Subcutaneous adipose tissue (tissue), 4 donors: ENCODE results near the gene KIAA0930. TPM values are rescaled to one million over a fixed set of nuclear protein-coding genes. Genes with fewer than 3 reads are reported as not detected.

Experiments used
- total RNA-seq, 4 donors: library from RNA; depleted of rRNA; stranded (reverse); fragments of >200 nt; gene quantifications; one replicate each; pipeline ENCODE4 v1.1.0, GENCODE V29; 2016
- TF ChIP-seq, protein P1 (sequence below): fragments of 450-650 bp; IDR thresholded peaks from one replicate; pipeline ENCODE4 v1.5.1; 2016; ENCODE audit warnings: low read depth, mild to moderate bottlenecking, control low read depth, antibody characterized with exemption, moderate library complexity

The KIAA0930 gene
- total RNA-seq, result 10 to 100 TPM; 20.1 to 69.7 (median 36.0) TPM

DNA sequence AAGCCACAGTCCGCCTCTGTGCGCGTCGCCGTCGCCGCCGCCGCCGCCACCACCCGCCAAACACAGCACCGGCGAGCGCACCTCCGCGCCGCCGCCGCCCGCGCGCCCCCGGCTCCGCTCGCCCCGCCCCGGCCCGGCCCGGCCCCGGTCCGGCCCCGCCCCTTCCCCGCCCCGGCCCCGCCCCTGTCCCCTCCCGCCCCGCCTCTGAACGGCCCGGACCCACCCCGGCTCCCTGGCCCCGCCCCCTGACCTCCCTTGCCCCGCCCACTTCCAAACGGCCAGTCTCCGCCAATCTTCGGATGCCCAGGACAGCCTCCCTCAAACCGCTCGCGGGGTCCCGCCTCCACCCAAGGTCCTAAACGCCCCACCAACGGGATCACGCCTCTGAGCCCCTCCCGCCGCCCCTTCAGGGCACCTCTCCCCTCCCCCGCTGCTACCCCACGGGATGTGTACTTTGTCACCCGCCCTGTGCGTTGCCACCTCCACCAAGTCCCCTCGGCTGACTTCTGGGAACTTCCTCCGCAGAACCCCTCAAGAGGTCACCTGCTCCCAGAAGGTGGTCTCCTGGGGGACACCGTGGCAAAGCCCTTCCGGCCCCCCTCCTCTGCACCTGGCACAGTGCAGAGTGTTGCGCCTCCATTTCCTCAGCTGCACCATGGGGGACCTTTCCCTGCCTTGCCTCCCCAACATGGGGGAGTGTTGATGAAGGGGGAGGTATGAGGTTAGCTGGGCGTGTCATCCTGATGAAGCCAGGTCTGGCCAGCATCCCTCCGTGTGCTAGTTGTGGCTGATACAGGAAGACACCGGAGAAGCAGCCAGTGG is at the start of gene KIAA0930:
TSS of gene KIAA0930 (minus strand) at position 85 of the 822 bp plus-strand sequence. CDS start 191 bp downstream, outside the sequence.
- TF ChIP-seq, protein P1, sequence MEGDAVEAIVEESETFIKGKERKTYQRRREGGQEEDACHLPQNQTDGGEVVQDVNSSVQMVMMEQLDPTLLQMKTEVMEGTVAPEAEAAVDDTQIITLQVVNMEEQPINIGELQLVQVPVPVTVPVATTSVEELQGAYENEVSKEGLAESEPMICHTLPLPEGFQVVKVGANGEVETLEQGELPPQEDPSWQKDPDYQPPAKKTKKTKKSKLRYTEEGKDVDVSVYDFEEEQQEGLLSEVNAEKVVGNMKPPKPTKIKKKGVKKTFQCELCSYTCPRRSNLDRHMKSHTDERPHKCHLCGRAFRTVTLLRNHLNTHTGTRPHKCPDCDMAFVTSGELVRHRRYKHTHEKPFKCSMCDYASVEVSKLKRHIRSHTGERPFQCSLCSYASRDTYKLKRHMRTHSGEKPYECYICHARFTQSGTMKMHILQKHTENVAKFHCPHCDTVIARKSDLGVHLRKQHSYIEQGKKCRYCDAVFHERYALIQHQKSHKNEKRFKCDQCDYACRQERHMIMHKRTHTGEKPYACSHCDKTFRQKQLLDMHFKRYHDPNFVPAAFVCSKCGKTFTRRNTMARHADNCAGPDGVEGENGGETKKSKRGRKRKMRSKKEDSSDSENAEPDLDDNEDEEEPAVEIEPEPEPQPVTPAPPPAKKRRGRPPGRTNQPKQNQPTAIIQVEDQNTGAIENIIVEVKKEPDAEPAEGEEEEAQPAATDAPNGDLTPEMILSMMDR, result no peak

DNA sequence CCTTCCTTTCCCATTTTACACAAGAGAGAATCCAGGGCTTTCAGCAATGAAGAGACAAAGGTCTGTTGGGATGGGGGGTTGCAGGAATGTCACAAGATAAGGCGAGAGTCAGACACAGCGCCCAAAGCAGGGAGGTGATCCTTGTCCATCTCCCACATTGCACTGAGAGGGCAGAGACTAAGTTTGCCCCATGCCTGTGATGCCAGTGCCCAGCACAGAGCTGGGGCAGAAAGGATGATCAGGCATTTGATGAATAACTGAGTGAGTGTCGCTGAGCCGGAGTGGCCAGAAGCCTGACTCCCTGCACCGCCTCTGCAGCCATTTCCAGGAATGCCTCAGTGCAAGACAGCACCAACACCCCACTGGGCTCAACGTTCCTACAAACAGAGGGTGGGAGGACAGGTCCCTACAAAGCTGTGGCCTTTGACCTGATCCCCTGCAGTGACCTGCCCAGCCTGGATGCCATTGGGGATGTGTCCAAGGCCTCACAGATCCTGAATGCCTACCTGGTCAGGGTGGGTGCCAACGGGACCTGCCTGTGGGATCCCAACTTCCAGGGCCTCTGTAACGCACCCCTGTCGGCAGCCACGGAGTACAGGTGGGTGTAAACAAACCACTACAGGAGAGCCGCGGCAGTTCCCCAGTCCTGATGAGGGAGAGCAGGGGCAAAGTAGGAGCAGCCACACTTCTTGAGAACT is 46.3 kb upstream of the KIAA0930 start:
- TF ChIP-seq, protein P1, result no peak

DNA sequence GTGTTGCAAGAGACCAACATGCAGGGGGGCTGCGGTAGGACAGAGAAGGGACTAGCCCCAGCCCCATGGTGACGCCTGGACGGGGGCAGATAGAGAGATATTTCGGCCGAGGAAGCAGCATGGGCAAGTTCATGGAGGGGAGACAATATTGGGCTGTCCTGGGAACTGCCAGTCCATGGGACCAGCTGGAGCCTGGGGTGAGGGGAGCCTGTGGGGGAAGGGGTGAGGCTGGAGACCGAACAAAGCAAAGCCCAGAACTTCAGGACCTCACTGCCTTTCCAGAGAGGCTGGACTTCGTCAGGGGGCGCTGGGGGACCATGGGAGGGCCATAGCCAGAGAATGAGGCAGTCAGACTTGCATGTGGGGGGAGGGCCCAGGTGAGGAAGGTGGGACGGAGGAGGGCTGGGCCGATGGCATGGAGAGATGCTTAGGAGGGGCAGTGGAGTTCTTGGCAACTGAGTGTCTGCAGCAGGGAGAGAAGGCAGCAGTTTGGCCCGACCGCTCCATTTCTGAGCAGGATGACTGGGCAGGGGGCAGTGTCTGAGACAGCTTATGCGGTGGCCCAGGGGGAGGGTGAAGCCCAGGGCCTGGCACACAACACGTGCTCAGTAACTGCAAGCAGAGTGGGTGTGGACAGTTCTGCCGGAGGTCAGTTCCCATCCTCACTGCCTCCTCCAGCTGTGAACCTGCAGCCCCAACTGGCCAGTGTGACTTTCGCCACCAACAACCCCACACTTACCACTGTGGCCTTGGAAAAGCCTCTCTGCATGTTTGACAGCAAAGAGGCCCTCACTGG is 44.8 kb upstream of the KIAA0930 start:
- TF ChIP-seq, protein P1, result no peak

DNA sequence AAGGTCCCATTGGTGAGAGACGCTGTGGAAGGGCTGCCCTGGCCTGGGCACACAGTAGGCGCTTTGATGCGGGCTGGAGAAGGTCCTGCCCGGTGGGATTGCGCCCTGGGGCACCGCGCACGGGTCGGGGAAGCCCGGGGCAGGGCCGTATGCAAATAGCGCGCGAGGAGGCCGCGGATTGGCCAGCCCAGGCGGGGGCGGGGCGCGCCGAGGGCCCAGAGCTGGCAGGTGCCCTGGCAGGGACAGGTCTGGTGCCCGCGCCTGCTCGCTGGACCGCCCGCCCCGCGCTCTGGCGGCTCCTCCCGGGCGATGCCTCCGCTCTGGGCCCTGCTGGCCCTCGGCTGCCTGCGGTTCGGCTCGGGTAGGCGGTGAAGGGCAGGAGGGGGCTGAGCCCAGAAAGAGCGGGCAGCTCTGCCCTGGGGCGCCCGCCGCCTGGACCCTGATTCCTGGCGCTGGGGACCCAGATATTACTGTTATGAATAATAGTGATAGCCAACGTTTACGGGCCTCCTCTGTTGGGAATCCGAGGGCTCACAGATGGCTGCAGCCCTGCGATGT is 44.1 kb upstream of the KIAA0930 start, which contains the start of gene UPK3A:
TSS of gene UPK3A (plus strand) at position 245 of the 558 bp plus-strand sequence. CDS start at position 310, 65 bp downstream.
- TF ChIP-seq, protein P1, result no peak

DNA sequence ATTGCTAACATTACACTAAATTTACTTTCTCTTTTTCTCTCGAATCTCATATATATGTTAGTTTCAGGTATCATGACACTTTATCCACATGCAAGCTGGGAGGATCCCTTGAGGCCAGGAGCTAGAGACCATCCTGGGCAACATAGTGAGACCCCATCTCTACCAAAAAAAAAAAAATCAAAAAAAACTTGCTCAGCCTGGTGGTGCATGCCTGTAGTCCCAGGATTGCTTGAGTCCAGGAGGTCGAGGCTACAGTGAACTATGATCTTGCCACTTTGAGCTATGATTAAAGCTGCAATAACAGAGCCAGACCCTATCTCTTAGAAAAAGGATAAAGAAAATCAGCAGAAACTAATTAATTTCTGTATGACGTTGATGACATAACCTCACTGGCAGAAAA is 40.3 kb upstream of the KIAA0930 start:
- TF ChIP-seq, protein P1, result no peak

DNA sequence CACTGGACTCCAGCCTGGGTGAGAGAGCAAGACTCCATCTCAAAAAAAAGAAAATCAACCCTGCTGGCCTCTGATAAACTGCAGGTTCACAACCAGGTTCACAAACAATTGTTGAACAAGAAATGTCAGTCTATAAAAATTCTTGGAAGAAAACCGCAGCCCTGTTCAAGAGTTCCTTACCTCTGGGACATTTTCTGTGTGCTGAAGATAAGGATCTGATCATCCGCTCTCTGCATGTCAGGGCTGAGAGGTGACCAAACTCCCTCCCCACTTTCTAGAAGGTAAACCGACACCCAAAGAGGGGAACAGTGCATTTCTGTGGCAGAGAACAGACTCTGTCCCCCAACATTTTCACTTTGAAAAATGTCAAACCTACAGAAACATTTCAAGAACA is 39.9 kb upstream of the KIAA0930 start:
- TF ChIP-seq, protein P1, result no peak
